Measurements from ENCODE around the gene ATF6B. TPM values are rescaled to one million over a fixed set of nuclear protein-coding genes. Genes with fewer than 3 reads are reported as not detected.

Gene ATF6B
- total and polyA plus RNA-seq, 2 of the 8 experiments (the other 6 are each of a cell fraction or from before 2014, with no cell fraction given) = 38.1 to 42.2 TPM

GRCh38 chr6:32129297-32130088, 1.4 kb upstream of the ATF6B start:
- 48% methylated on average over 22 of the region's 22 CpGs; no CpG with 5 or more reads in 1 of the 2 experiments for WGBS, 2 experiments (ENCODE audit: extremely low coverage in 1 of 2, insufficient coverage in 1 of 2, insufficient read length in 1 of 2, insufficient replicate concordance in 2 of 2, low coverage in 1 of 2, low lambda C conversion rate in 2 of 2, missing lambda C conversion rate in 1 of 2)
- H3K79me2 ChIP-seq (ENCODE audit: control insufficient read depth in 1 of 2, insufficient read depth in 2 of 2, low read length in 2 of 2) = peaks cover 0 to 12% of the 10 kb centered on the region in 2 experiments; a peak in 1 of 4 replicates
- peak overlapping the region; percentile 75 to 94 (median 82) for H3K4me3 ChIP-seq (ENCODE audit: extremely low read depth in 1 of 4, insufficient read depth in 2 of 4, low read depth in 3 of 4, low read length in 4 of 4)
- no peak overlapping the region for H3K23ac ChIP-seq (ENCODE audit: insufficient read length)
- no peaks in the 10 kb centered on the region for H3K9me3 ChIP-seq (ENCODE audit: insufficient read depth in 2 of 2, low read depth in 1 of 2, low read length in 1 of 2)
- H3K79me1 ChIP-seq (ENCODE audit: low read depth, low read length) = peaks cover 2% of the 10 kb centered on the region; the same call in 1 of the 2 replicates
- H3K36me3 ChIP-seq (ENCODE audit: control insufficient read depth in 2 of 4, insufficient read depth in 4 of 4, low read length in 3 of 4) = peaks cover 0 to 7% (median 2%) of the 10 kb centered on the region in 4 experiments; a peak in 3 of 8 replicates
- H2BK15ac ChIP-seq (ENCODE audit: low read length) = no peak overlapping the region
- H3K4me1 ChIP-seq (replicated peaks in 1 of 4; ENCODE audit: control insufficient read depth in 3 of 4, insufficient read depth in 4 of 4, low read length in 3 of 4) = peaks cover 3 to 19% (median 8%) of the 10 kb centered on the region in 4 experiments; a peak in 6 of 7 replicates
- DNase-seq (ENCODE audit: low read depth in 1 of 2, low spot score in 2 of 2) (no peak), FAIRE-seq (no peak)
- H3K14ac ChIP-seq (ENCODE audit: insufficient read length) = no peak overlapping the region
- no peak overlapping the region for H2AFZ ChIP-seq (ENCODE audit: low read length)
- ChIA-PET CTCF (ENCODE audit: partially characterized antibody) (interaction anchor here (1.0 to 5.6 kb wide), 11 partner anchors 11 to 176 kb away, joined by 3 to 76 read pairs (median 4); partner anchors contain the start of gene PRRT1), POLR2A (ENCODE audit: partially characterized antibody) (interaction anchor here (0.6 to 6.5 kb wide), 19 partner anchors 9 to 170 kb away, joined by 3 to 70 read pairs (median 6); partner anchors contain the start of genes AGPAT1, DXO, PRRT1 and RNF5)
- H4K5ac ChIP-seq (ENCODE audit: insufficient read length, low read depth, low read length) = no peak overlapping the region
- H4K91ac ChIP-seq (replicated peaks; ENCODE audit: insufficient read length, low read length) = no peak overlapping the region
- no peaks in the 10 kb centered on the region for H4K20me1 ChIP-seq (replicated peaks in 1 of 2; ENCODE audit: control insufficient read depth in 1 of 2, insufficient read depth in 2 of 2, low read length in 2 of 2)
- peak overlapping the region; percentile 89; the same call in 1 of the 2 replicates for H3K18ac ChIP-seq (ENCODE audit: extremely low read depth, low read length)
- H3K23me2 ChIP-seq (ENCODE audit: low read depth, low read length) = peaks cover 5% of the 10 kb centered on the region
- H3K9ac ChIP-seq (replicated peaks in 1 of 4; ENCODE audit: extremely low read depth in 1 of 4, low read depth in 3 of 4, low read length in 3 of 4) = peak overlapping the region in 3 of 4 experiments; percentile 14 to 70 (median 40); a peak in 4 of 7 replicates
- H3K4me2 ChIP-seq (ENCODE audit: insufficient read depth in 1 of 2, low read depth in 2 of 2, low read length in 2 of 2) = peak overlapping the region; percentile 82 to 91
- H4K8ac ChIP-seq (ENCODE audit: extremely low read depth, insufficient read depth, low read length) = peak overlapping the region; percentile 87; the same call in 1 of the 2 replicates
- 0 out of 2 replicates have a peak overlapping the region, but pooled peaks have one; percentile 40 for H2AK5ac ChIP-seq (ENCODE audit: low read depth, low read length)
- no peak overlapping the region for H2BK20ac ChIP-seq (ENCODE audit: low read length)
- TF ChIP-seq POLR2A (IDR thresholded peaks at IDR 0.05; ENCODE audit: control extremely low read depth in 1 of 2, low read depth in 2 of 2, low read length in 2 of 2) (no peak), SIX5 (IDR thresholded peaks at IDR 0.05; ENCODE audit: low read depth, low read length) (0 out of 2 replicates have a peak, but pooled peaks have one; percentile 3), CTCF (IDR thresholded peaks at IDR 0.05; ENCODE audit: control extremely low read depth in 1 of 3, insufficient read depth in 1 of 3, low read depth in 1 of 3, low read length in 3 of 3) (no peak)
- peak overlapping the region; percentile 19 for H2BK120ac ChIP-seq (replicated peaks; ENCODE audit: low read depth, low read length)
- H3K27ac ChIP-seq (ENCODE audit: low read depth, low read length) = peak overlapping the region; percentile 34; the same call in 1 of the 2 replicates
- no peaks in the 10 kb centered on the region for H3K27me3 ChIP-seq (replicated peaks in 1 of 4; ENCODE audit: control insufficient read depth in 3 of 4, extremely low read depth in 1 of 4, insufficient read depth in 3 of 4, low read length in 3 of 4)
- H2BK12ac ChIP-seq (ENCODE audit: low read depth, low read length) = 0 out of 2 replicates have a peak overlapping the region, but pooled peaks have one; percentile 50
- peak overlapping the region; percentile 28 for H3K4ac ChIP-seq (replicated peaks; ENCODE audit: insufficient read length, low read depth, low read length)
- no peak overlapping the region; the same call in 1 of the 2 replicates for H2BK5ac ChIP-seq (ENCODE audit: low read depth, low read length)
- H3K56ac ChIP-seq (replicated peaks; ENCODE audit: insufficient read length, low read depth, low read length) = no peak overlapping the region

Data from H1 (cell line).